GM19328 (cell line): ENCODE measurements around the gene METAP2.

Experiments used
- ATAC-seq: cut with Tn5 transposase; IDR thresholded peaks from one replicate; pipeline ENCODE4 v1.9.1; 2021; ENCODE audit warnings: mild to moderate bottlenecking, moderate library complexity; ENCODE audit not compliant: unreplicated experiment

The METAP2 gene

DNA sequence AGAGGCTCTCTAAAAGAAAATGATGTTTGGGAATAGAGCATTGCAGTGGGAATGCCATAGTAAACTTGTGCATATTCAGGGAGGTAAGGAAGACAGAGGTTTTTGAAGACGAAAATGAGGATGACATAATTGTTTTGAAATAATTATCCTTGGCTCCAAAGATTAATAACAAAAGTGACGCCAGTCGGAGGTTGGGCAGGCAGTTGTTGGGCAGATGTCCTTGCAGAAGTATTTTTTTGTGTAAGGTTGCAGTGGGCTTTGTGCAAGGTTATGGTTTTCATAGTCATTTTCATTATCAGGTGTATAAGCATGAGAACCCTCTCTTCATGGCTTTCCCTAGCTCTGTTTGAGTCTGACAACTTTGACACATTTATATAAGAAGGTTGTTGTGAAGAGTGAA, 35.3 kb downstream of the METAP2 start:
- ATAC-seq: no peak

DNA sequence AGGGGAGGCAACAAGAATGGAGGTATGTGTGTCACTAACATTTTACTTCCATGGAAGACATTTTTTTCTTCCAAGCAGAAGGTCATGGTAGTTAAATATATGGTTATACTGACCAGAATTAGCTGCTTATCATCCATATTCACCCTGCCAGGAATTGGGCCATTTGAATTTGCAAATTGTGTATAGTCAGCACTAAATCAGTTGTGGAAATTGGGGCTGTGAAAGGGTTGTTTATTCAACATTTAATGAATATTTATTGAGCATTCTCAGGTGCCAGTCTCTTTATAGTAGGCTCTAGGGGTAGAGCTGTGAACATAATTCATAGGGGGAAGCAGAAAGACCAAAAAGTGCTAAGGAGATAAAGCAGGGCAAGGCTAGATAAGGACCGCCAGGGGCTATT, 38.0 kb downstream of the METAP2 start:
- ATAC-seq: no peak

DNA sequence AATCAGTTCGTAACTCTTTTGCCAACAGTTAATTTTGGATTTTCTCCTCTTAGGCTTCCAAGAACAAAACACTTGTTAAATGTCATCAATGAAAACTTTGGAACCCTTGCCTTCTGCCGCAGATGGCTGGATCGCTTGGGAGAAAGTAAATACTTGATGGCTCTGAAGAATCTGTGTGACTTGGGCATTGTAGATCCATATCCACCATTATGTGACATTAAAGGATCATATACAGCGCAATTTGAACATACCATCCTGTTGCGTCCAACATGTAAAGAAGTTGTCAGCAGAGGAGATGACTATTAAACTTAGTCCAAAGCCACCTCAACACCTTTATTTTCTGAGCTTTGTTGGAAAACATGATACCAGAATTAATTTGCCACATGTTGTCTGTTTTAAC, 39.6 kb downstream of the METAP2 start:
- no peak for ATAC-seq

DNA sequence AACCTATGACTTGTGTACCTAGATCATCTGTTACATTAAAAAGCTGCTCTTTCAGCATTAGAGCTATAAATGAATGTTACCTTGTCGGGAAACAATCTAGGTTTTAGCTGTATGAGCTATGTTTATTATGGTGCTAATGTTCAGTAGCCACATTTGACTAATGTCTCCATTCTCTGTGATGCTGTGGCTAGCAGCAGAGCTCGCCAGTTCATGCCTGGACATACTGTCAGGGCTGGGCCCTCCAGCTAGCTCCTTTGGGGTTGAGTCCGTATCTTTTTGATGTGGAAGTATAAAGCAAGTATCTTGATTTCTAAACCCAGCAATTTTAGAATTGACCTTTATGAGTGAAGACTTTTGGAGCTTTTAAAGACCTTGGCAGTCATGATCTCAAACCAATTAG, 41.2 kb downstream of the METAP2 start:
- ATAC-seq: no peak

DNA sequence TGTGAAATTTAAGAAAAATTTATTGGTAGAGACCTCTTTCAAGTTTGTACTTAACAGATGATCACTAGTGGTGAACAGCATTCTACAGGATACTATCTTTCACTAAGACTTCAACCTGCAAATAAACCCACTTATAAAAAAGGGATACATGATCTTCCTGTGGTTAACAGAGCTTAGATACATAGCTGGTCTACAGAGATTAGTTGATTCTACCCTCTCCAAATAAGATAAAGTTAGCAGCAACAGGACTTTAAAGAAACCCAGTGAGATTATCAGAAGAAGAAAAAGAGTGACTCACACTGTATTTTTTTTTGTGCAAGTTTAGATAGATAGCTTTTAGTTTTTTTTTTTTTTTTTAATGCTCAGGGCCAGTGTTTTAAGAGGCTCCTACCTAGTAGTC, 42.8 kb downstream of the METAP2 start:
- no peak for ATAC-seq

DNA sequence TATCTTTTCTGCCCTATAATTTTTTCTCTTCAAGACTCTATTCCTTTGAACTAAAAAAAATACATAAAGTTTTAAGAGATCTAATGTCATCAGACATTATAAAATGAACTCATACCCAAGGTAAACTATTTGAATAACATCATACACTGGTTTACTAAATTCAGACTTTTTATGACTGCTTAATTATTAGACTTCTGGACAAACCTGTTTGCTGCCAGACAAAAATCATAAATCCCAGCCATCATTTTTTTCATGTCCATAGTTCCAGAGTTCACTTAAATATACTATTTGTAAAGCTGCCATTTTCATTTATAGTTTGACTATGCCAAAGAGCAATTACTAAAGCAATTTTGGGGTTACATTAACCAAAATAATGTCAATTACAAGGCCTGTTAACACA, 43.3 kb downstream of the METAP2 start:
- ATAC-seq: no peak

DNA sequence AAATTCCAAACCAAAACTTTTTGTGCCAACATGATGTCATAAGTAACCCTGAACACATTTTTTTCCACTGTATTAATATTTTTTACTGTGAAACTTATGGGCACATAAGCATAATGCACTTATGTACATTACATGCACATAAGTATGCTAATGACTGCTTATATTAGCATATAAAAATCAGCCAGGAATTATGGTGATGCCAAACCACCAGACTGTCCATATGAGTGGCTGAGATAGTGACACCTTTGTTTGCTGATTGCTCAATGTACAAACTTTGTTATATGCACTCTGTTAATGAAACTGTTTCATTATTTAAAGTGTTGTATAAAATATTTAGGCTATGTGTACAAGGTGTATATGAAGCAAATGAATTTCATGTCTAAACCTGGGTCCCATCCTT, 45.0 kb downstream of the METAP2 start:
- ATAC-seq: no peak

DNA sequence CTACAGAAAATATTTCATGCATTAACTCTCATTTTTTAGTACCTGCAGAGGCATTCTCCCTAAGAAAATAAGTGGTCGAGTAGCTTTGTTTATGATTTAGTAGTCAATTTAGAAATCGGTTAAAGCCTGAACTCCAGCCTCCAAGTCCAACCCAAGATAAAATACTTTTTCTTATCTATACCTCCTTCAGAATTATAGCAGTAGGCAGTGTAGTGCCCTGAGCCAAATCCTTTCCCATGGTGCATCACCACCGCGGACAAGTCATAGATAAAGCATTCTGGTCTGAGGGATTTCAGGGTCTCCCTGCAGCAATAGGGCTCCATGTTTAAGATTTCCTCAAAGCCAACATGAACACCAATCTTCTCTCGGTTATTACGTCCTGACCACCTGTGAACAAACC, 46.9 kb downstream of the METAP2 start:
- no peak for ATAC-seq

DNA sequence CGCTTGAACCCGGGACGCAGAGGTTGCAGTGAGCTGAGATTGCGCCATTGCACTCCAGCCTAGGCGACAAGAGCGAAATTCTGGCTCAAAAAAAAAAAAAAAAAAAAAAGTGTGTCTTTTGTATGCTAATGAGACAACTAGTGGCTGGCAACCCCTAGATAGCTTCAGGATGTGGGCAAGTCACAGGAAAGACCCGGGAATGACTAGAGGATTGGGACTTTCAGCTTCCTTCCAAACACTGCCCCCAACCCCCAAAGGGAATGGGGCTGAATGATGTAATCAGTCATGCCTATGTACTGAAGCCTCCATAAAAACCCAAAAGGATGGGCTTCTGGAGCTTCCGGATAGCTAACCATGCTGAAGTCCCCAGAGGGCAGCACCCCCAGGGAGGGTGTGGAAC, 48.7 kb downstream of the METAP2 start:
- no peak for ATAC-seq

DNA sequence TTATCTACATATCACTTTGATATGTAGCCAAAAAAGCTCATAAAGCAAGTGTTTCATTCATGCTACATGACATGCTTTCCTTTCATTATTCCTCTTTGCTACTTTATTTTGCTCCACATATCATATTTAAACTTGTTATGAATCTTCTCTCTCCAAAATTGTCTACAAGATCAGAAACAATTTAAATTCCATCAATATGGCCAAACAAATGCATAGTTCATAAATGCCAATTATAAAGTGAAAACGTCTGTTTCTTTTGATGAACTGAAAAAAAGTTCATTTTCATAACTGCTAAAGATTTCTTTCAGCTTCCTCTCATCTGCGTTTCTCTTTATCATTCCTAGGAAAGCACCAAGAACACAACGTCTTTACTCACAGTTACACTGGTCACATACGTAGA, 54.5 kb downstream of the METAP2 start:
- ATAC-seq: no peak

DNA sequence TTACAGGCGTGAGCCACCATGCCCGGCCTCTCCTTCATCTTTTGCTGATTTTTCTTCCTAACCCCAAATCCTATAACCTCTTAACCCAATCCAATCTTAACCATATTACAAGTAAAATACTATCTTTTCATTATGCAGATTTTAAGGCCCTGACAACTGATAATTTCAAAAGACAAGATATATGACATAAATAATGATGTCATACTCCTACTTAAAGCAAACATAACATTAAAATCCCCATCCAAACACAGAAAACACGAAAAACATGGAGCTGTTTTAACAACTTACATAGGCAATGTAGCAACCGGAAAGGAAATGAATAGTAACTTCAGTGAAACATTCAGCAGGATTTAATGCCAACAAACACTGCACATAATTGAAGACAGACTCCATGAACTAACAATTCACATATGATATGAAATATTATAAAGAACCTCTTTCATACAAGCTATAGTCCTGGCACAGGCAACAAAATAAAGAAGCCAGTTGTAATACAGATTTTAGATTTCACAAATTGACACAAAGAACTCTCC, 55.8 kb downstream of the METAP2 start:
- no peak for ATAC-seq

DNA sequence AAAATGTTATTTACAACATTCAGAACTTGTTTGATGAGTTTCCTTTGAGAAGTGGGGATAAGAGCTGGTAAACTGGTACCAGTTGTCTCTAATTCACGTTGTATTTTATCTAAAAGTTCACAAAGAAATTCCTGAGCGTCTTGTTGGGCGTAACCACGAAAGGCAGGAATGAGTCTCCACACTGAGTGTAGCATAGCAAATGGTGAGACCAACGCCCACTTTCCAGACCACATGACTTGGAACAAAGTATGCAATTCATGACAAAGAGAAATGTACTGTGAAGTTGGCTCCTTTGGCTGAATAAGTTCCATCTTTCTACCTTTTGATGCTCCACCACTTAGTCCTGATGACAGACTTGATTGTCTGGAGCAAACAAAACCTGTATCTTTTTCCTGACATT, 58.9 kb downstream of the METAP2 start:
- no peak for ATAC-seq

DNA sequence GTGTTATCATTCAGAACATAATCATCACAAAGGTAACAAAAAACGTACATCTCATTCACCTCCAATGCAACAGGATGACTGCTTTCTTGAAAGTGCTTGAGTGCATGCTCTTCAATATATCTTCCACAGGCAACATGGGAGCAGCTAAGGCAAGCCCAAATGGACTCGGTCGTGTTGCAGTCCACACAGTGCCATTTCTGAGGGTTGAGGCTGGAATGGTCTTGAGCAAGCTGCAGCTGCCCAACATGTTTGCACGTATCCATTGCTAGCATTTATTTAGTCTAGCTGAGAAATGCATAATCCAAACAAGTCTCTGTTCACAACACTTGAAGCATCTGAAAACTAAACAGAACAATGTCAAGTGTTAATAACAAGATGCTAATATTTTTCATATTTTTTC, 60.0 kb downstream of the METAP2 start:
- no peak for ATAC-seq

DNA sequence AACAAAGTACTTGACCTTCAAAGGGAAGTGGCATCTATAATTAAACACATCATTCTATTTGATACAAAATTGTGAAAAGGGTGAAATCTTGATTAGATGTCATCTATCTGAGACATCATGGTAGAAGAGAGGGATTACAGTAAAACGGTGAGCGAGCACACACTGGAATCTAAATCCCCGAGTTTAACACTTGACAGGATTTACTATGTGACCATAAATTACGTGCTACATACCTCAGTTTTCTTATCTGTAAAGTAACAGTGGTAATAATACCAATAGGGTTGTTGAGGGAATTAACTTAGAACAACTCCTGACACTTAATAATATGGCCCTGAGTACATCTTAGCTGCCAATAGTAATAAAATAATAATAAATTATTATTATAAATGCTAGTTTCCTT, 64.1 kb downstream of the METAP2 start:
- no peak for ATAC-seq

DNA sequence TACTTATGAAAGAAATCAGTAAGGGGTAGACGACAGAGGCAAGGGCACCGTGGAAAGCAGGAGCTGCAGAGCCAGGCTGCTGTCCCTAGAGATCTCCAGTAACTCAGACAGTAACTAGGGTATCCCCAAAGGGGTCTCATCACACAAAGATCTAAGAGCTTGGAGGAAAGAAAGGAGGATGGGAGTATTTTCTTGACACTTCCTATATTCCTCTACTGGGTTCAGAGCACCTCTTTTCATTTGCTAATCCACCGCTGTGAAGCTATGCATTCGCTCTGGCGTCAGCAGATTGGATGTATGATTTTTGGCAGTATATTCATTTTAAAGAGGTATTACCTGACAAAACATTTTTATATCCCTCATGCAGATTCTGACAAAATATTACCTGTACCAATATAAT, 64.7 kb downstream of the METAP2 start:
- ATAC-seq: no peak

DNA sequence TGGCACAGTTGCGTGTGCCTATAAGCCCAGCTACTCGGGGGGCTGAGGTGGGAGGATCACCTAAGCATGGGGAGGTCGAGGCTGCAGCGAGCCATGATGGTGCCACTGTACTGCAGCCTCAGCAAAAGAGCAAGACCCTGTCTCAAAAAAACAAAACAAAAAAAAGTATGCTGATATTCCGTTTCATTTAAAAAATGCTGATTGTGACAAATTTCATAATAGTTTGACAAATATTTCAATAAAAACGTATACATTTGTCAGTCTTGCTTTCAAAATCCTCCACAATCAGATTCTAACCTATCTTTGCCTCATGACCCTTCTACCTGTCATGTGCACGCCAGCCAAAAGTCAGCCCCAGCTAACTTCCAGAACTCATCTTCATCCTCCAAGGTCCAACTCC, 67.5 kb downstream of the METAP2 start:
- no peak for ATAC-seq

DNA sequence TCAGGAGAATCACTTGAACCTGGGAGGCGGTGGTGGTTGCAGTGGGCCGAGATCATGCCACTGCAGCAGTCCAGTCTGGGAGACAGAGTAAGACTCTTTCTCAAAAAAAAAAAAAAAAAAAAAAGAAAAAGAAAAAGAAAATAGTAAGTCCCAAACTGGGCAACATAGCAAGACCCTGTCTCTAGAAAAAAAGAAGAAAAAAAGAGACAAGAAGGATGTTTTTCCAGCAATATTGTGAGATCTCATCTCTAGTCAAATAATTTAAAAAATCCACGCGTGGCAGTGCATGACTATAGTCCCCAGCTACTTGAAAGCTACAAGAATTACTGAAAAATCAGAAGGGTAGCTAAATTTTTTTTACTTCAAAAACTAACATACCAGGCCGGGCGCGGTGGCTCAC, 69.4 kb downstream of the METAP2 start:
- no peak for ATAC-seq

DNA sequence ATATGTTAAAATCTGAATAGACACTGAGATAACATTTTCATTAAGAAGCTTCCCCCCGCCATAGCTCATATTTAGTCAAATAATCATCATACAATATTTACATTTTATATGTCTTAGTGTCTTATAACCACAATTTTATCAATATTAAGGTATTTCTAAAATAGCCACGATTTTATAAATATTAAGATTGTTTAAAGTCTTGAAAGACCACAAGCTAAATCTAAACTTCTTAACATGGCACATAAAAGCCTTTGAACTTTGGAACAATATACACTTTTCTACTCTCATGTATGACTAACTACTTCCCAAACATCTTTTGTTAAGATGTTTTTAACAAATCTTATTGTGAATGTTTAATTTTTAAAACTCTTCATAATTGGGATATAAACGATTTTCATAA, 70.8 kb downstream of the METAP2 start:
- ATAC-seq: no peak

DNA sequence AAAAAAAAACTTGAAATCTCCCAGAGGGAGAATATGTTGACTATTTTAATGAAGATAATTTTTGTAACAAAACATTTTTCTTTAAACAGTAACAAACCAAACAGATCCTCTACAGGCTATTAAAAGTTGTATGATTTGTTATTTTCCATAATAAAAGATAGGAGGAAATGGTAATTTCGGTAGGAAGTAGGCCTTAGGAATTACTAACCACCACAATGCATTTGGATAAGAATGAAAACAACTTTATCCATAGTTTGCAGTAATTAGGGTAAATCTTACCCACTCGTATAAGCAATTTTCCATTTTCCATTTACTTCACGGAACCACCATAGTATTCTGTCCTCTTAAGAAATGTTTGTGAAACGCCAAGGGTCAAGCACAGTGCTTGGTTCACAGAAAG, 71.4 kb downstream of the METAP2 start:
- no peak for ATAC-seq

DNA sequence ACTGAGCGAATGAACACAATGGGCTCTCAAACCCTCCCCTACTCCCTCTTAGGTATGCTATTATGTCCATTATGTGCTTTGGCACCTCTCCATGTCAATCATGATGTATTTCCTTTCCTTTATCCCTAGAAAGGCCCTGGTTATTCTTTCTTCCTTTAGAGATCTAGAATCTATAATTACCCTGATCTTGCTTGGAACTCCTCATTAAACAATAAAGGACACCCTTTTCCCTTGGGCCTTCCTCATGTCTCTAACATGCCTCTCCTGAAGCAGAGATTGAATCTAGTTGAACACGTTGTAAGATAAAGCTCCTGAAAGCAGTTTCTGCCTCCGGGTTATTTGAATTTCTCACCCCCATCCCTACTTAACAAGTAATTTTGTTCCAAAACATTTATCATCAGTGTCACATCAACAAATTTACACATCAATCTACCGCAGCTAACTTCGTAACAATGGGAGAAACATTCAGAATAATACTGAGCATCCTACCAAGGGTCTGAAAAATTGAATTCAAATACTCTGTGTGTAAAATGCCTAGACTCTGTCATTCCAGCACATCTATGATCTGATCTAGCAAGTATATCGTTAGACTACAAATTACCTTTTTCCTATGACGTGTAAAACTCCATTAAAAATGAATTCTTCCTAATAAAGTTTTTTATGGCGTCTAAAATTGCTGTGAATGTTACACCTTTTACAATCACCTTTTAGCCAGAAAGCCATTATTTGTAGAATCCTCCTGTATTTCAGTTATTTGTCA, 72.0 kb downstream of the METAP2 start:
- no peak for ATAC-seq

DNA sequence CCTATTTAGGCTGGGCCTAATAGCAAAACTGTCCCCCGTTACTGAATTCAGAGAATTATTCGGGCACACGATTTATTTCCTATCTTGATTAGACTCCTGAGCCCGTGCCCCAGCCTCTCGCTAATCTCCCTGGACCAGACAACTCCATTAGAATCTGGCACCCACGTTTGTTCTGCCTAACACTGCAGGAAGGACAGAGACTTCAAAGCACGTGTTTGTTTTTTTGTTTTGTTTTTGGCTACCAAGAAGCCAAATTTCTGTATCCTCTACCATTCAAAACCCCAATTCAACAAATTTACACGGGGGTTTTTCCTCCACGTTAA, 72.5 kb downstream of the METAP2 start:
- no peak for ATAC-seq

DNA sequence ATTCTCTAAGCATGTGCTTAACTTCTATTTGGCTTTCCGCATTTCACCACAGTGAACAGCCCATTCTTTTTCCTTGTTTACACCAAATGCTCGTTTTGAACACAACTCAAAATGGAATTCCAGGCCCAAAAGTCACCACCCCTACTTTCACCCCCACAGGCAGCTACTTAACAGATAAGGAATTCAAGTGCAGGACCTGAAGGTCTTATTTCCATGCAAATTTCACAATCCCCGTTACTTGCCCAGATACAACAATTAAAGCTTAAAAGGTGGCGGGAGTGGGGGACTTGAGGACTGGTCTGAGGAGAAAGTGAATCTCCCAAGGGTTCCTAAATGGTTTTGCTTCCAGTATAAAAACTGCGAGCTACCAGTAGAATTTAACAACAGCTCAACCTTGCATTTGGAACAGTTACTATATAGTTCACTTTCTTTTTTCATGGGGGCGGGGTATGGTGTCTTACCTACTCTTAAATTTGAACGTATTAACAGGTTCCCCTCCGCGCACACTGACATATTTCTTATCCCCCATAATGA, 73.6 kb downstream of the METAP2 start:
- no peak for ATAC-seq

DNA sequence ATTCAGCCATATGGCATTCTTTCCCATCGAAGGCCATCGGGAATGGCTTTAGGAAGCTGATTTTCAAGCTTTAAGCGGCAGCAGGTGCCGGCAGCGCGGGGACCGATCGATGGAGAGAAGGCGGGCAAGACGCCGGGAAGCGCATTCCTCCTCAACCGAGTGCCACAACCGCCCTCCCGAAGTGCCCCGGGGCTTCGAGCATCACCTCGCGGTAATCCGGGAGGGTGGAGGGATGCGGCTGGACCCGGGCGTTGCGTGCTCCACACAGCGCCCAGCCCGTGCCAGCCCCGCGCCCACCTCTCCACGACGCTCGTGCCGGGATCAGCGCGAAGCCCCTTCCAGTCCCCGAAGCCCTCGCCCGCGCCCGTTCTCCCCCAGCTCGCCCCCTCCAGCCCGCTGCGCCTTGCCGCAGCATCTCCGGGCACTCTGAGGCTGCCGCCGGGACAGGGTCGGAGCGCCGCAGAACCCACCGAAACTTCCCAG, 74.1 kb downstream of the METAP2 start:
- no peak for ATAC-seq
